ENCODE data around the gene RREB1.

GRCh38 chr6:7138921-7139358 is 31.2 kb downstream of the RREB1 start:
- TF ChIP-seq FOXA1 (IDR thresholded peaks at IDR 0.05) (no peak), ELF4 (IDR thresholded peaks at IDR 0.05) (no peak), BHLHE40 (IDR thresholded peaks at IDR 0.05; ENCODE audit: borderline replicate concordance) (no peak), FOXK2 (IDR thresholded peaks at IDR 0.05) (no peak), TARDBP (IDR thresholded peaks at IDR 0.05) (no peak), SUZ12 (IDR thresholded peaks at IDR 0.05) (no peak), SP1 (IDR thresholded peaks at IDR 0.05) (no peak), FOXM1 (IDR thresholded peaks at IDR 0.05; ENCODE audit: borderline replicate concordance) (no peak), LEF1 (IDR thresholded peaks at IDR 0.05; ENCODE audit: borderline replicate concordance) (no peak)
